ENCODE data around the gene MTA1. TPM values are rescaled to one million over a fixed set of nuclear protein-coding genes. Genes with fewer than 3 reads are reported as not detected.
A peak's percentile ranks its signal among the peaks of the same experiment; 100 is the strongest.

MTA1 gene
- total and polyA plus RNA-seq, 10 of the 15 experiments (the other 5 are each of a cell fraction or from before 2014, with no cell fraction given): 0.14 to 162 (median 30.6) TPM

DNA sequence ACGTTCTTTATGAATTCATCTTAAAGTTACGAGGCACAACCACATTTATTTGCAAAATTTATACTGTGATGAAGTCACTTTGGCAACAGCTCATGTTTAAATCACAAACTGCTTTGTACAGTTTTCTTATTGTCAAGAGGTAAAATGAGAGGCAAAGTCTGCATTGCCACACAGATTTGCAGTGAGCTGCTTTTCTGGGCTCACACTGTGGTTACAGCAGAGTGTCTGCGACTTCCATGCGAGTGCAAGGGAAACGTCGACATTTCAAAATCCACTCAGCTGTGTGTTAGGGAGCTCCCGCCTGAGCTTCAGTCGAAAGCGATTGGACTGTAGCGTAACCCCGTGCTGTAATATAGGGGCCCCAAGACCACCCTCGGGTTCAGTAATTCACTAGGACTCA lies 13.0 kb downstream of the MTA1 start:
- peaks cover 2 to 4% of the 10 kb centered on the region in 2 experiments; a peak in 3 of 4 replicates for H3K36me3 ChIP-seq (ENCODE audit: control insufficient read depth in 2 of 2, insufficient read depth in 2 of 2, low read length in 1 of 2)
- H3K79me2 ChIP-seq (ENCODE audit: control insufficient read depth, insufficient read depth, low read length): peaks cover 43% of the 10 kb centered on the region
- H3K27ac ChIP-seq (ENCODE audit: control insufficient read depth, insufficient read depth): no peak overlapping the region
- H2AFZ ChIP-seq (ENCODE audit: control insufficient read depth, low read depth, low read length): no peak overlapping the region
- intact Hi-C loops (cut with micrococcal nuclease; ENCODE audit: unreplicated experiment) (no loop called here), in situ Hi-C loops (cut with MboI) (no loop called here)
- POLR2A ChIA-PET: no interaction called here
- no peaks in the 10 kb centered on the region for H3K27me3 ChIP-seq (replicated peaks in 1 of 2; ENCODE audit: control insufficient read depth in 2 of 2, insufficient read depth in 2 of 2, low read length in 1 of 2)
- no peak for TF ChIP-seq SP1 (IDR thresholded peaks at IDR 0.05; ENCODE audit: low read depth, low read length)
- TF ChIP-seq, protein P1, sequence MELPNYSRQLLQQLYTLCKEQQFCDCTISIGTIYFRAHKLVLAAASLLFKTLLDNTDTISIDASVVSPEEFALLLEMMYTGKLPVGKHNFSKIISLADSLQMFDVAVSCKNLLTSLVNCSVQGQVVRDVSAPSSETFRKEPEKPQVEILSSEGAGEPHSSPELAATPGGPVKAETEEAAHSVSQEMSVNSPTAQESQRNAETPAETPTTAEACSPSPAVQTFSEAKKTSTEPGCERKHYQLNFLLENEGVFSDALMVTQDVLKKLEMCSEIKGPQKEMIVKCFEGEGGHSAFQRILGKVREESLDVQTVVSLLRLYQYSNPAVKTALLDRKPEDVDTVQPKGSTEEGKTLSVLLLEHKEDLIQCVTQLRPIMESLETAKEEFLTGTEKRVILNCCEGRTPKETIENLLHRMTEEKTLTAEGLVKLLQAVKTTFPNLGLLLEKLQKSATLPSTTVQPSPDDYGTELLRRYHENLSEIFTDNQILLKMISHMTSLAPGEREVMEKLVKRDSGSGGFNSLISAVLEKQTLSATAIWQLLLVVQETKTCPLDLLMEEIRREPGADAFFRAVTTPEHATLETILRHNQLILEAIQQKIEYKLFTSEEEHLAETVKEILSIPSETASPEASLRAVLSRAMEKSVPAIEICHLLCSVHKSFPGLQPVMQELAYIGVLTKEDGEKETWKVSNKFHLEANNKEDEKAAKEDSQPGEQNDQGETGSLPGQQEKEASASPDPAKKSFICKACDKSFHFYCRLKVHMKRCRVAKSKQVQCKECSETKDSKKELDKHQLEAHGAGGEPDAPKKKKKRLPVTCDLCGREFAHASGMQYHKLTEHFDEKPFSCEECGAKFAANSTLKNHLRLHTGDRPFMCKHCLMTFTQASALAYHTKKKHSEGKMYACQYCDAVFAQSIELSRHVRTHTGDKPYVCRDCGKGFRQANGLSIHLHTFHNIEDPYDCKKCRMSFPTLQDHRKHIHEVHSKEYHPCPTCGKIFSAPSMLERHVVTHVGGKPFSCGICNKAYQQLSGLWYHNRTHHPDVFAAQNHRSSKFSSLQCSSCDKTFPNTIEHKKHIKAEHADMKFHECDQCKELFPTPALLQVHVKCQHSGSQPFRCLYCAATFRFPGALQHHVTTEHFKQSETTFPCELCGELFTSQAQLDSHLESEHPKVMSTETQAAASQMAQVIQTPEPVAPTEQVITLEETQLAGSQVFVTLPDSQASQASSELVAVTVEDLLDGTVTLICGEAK (IDR thresholded peaks at IDR 0.05; ENCODE audit: borderline replicate concordance): no peak
- H3K9ac ChIP-seq (ENCODE audit: control insufficient read depth, insufficient read depth, low read length): no peak overlapping the region
- no peaks in the 10 kb centered on the region; the same call in 1 of the 2 replicates for H3K4me1 ChIP-seq (ENCODE audit: control insufficient read depth, insufficient read depth, low read length)
- SMC1A ChIA-PET (ENCODE audit: uncharacterized antibody, unreplicated experiment): no interaction called here
- no peak overlapping the region for H3K4me3 ChIP-seq
- 85% methylated on average over 12 of the region's 12 CpGs for WGBS (ENCODE audit: insufficient coverage, insufficient replicate concordance, low lambda C conversion rate, missing lambda C conversion rate)
- RAD21 ChIA-PET (ENCODE audit: unreplicated experiment): no interaction called here
- no peaks in the 10 kb centered on the region; the same call in 2 of the 3 replicates for H3K9me3 ChIP-seq (replicated peaks; ENCODE audit: control insufficient read depth, insufficient read depth, low read length)
- CTCF ChIA-PET: no interaction called here
- H4K20me1 ChIP-seq (ENCODE audit: control insufficient read depth, insufficient read depth): no peaks in the 10 kb centered on the region; the same call in 1 of the 2 replicates
- DNase-seq (ENCODE audit: low read depth, low spot score) (no peak), FAIRE-seq (no peak), ATAC-seq (no peak)
- no TSS peak for BruUV-seq (replicated peaks)
- H3K4me2 ChIP-seq (ENCODE audit: control insufficient read depth, insufficient read depth): no peak overlapping the region

DNA sequence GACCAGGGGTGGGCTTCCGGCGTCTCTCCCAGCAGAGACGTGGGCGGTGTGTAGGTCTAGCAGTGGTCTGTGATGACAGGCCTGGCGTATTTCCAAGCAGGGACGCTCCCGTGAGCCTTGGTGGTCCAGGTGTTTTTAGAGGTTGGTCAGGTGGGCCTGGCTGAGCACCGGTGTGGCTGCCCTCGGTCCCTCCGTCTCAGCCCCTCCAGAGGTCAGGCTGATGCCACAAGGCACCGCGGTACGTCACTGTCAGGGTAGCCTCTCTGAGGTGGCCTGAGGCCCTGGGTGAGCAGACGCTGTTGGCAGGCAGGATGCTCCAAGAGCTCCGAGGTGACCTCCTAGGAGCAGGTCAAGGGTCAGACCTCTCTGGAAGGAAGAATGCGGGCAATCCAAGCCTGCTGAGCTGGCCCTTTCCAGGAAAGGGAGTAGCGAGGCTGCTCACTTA lies 13.6 kb downstream of the MTA1 start:
- 91% methylated on average over 17 of the region's 17 CpGs for WGBS (ENCODE audit: insufficient coverage, insufficient replicate concordance, low lambda C conversion rate, missing lambda C conversion rate)
- BruUV-seq (replicated peaks): no TSS peak

More for the DNA sequence above, 13.6 kb downstream of the MTA1 start:
- CTCF ChIA-PET: no interaction called here
- H3K27ac ChIP-seq (ENCODE audit: control insufficient read depth, insufficient read depth): no peak overlapping the region
- H3K9me3 ChIP-seq (replicated peaks; ENCODE audit: control insufficient read depth, insufficient read depth, low read length): no peaks in the 10 kb centered on the region; the same call in 2 of the 3 replicates
- H3K9ac ChIP-seq (ENCODE audit: control insufficient read depth, insufficient read depth, low read length): no peak overlapping the region
- SMC1A ChIA-PET (ENCODE audit: uncharacterized antibody, unreplicated experiment): no interaction called here
- no peaks in the 10 kb centered on the region; the same call in 1 of the 2 replicates for H3K4me1 ChIP-seq (ENCODE audit: control insufficient read depth, insufficient read depth, low read length)
- H3K36me3 ChIP-seq (ENCODE audit: control insufficient read depth in 2 of 2, insufficient read depth in 2 of 2, low read length in 1 of 2): peaks cover 2 to 4% of the 10 kb centered on the region in 2 experiments; a peak in 3 of 4 replicates
- intact Hi-C loops (cut with micrococcal nuclease; ENCODE audit: unreplicated experiment): no loop called here
- H3K4me2 ChIP-seq (ENCODE audit: control insufficient read depth, insufficient read depth): no peak overlapping the region
- no peak overlapping the region for H3K4me3 ChIP-seq
- no peak for TF ChIP-seq LARP7 (IDR thresholded peaks at IDR 0.05)
- no peak for TF ChIP-seq CBX3 (IDR thresholded peaks at IDR 0.05; ENCODE audit: borderline replicate concordance, low read depth)
- no peak for TF ChIP-seq TBL1XR1 (IDR thresholded peaks at IDR 0.05; ENCODE audit: low read depth, low read length)
- TF ChIP-seq POLR2A (IDR thresholded peaks at IDR 0.05; ENCODE audit: low read depth, low read length): peak; percentile 48
- no peak for TF ChIP-seq TCF12 (IDR thresholded peaks at IDR 0.05; ENCODE audit: low read depth, low read length)
- TF ChIP-seq BRCA1 (IDR thresholded peaks at IDR 0.05; ENCODE audit: low read depth, low read length): no peak
- TF ChIP-seq WRNIP1 (IDR thresholded peaks at IDR 0.05; ENCODE audit: borderline replicate concordance, low read depth, low read length): no peak
- TF ChIP-seq KDM1A (IDR thresholded peaks at IDR 0.05; ENCODE audit: borderline replicate concordance): no peak
- no peak for DNase-seq (ENCODE audit: low read depth, low spot score)
- POLR2A ChIA-PET: no interaction called here
- no peak for FAIRE-seq
- no peaks in the 10 kb centered on the region for H3K27me3 ChIP-seq (replicated peaks in 1 of 2; ENCODE audit: control insufficient read depth in 2 of 2, insufficient read depth in 2 of 2, low read length in 1 of 2)
- peaks cover 42% of the 10 kb centered on the region for H3K79me2 ChIP-seq (ENCODE audit: control insufficient read depth, insufficient read depth, low read length)
- in situ Hi-C loops (cut with MboI): no loop called here
- RAD21 ChIA-PET (ENCODE audit: unreplicated experiment): no interaction called here
- H4K20me1 ChIP-seq (ENCODE audit: control insufficient read depth, insufficient read depth): no peaks in the 10 kb centered on the region; the same call in 1 of the 2 replicates
- H2AFZ ChIP-seq (ENCODE audit: control insufficient read depth, low read depth, low read length): no peak overlapping the region
- no peak for ATAC-seq
